ENCODE measurements around the gene AGER.
"Not testable (repeated sequence)": the region's sequence is repeated elsewhere in the genome, so short reads cannot be mapped to it uniquely, and the experiment has no call there.

Gene AGER

DNA sequence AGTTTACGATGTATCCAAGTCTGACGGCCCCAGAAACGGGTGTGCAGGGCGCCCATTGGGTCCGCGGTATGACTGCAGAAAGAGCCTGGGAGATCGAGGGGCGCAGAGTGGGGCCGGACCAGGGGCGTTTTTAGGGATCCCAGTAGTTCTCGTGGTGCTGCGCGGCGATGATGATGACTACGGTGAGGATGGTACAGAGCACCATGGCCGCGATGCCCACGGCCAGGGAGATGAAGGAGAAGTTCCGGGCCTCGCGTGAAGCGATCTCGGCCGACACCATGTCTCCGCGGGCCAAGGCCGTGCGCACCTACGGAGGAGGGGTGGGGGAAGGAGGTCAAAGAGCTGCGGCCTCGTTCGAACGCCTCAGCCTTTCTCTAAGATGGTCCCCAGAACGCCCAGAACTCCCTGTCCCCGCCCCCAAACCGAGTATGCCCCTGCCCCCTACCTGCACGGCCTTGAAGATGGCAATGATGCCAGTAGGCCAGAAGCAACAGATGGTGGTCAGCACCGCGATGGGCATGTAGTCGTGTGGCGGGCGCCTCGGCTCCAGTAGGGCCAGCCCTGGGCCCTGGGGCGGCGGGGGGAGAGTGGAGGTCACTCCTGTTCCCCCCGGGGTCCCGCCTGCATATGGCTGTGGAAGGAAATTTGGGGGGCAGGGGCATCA is 34.8 kb downstream of the AGER start:
- TF ChIP-seq, protein P1, sequence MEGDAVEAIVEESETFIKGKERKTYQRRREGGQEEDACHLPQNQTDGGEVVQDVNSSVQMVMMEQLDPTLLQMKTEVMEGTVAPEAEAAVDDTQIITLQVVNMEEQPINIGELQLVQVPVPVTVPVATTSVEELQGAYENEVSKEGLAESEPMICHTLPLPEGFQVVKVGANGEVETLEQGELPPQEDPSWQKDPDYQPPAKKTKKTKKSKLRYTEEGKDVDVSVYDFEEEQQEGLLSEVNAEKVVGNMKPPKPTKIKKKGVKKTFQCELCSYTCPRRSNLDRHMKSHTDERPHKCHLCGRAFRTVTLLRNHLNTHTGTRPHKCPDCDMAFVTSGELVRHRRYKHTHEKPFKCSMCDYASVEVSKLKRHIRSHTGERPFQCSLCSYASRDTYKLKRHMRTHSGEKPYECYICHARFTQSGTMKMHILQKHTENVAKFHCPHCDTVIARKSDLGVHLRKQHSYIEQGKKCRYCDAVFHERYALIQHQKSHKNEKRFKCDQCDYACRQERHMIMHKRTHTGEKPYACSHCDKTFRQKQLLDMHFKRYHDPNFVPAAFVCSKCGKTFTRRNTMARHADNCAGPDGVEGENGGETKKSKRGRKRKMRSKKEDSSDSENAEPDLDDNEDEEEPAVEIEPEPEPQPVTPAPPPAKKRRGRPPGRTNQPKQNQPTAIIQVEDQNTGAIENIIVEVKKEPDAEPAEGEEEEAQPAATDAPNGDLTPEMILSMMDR (IDR thresholded peaks at IDR 0.05) = no peak
- no peak overlapping the region for H3K27ac ChIP-seq
- H3K27me3 ChIP-seq = no peaks in the 10 kb centered on the region
- peaks cover 4 to 11% (median 11%) of the 10 kb centered on the region in 3 donors for H3K36me3 ChIP-seq
- no peak for DNase-seq
- H3K4me3 ChIP-seq = peak overlapping the region in 1 of 2 donors; percentile 17
- H3K9me3 ChIP-seq = no peaks in the 10 kb centered on the region
- intact Hi-C loops (cut with DNase I; ENCODE audit: low total_unique reads) = no loop called here
- peaks cover 0 to 33% (median 28%) of the 10 kb centered on the region in 4 donors for H3K4me1 ChIP-seq

DNA sequence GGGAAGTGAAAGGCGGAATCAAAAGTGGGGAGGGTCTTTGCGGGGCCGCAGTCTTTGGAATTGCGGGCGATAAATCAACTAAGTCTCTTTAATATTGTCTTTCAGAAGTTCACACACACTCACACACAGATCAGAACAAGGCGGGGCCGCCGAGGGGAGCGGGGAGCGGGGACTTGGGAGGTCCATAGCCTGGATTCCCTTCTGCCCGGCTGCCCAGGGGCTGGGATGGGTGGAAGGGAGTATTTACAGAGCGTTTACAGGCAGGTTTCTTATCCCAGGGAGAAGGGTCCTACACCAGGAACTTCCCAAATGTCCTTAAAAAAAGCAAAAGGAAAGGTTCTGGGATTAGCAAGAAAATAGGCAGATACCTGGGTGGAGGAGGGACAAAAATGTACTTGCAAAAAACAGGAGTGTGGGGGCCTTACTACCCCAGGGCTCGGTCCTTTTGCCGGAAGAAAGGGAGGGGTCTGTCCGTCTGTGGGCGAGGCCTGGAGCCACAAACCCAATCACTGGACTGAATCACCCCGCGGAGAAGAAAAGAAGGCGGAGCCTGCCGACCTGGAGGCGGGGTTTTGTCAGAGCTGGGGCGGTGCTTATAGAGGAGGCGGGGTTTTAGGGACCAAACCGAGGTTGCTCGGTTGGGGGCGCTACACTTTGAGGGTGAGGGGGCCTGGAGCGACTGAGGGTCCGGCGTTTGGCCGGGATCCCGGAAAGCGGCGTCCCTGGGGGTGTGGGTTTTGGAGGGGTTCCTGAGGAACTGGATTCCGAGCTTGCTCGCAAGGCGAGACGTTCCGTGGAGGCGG is 35.6 kb downstream of the AGER start:
- H3K4me3 ChIP-seq = peak overlapping the region in 1 of 2 donors; percentile 17
- no peak overlapping the region for H3K27ac ChIP-seq
- intact Hi-C loops (cut with DNase I; ENCODE audit: low total_unique reads) = no loop called here
- H3K36me3 ChIP-seq = peaks cover 4 to 11% (median 11%) of the 10 kb centered on the region in 3 donors
- no peaks in the 10 kb centered on the region for H3K27me3 ChIP-seq
- H3K9me3 ChIP-seq = no peaks in the 10 kb centered on the region
- TF ChIP-seq, protein P1 (IDR thresholded peaks at IDR 0.05) = no peak
- H3K4me1 ChIP-seq = peaks cover 0 to 33% (median 28%) of the 10 kb centered on the region in 4 donors
- peak in 1 of 2 donors; percentile 58 for DNase-seq

DNA sequence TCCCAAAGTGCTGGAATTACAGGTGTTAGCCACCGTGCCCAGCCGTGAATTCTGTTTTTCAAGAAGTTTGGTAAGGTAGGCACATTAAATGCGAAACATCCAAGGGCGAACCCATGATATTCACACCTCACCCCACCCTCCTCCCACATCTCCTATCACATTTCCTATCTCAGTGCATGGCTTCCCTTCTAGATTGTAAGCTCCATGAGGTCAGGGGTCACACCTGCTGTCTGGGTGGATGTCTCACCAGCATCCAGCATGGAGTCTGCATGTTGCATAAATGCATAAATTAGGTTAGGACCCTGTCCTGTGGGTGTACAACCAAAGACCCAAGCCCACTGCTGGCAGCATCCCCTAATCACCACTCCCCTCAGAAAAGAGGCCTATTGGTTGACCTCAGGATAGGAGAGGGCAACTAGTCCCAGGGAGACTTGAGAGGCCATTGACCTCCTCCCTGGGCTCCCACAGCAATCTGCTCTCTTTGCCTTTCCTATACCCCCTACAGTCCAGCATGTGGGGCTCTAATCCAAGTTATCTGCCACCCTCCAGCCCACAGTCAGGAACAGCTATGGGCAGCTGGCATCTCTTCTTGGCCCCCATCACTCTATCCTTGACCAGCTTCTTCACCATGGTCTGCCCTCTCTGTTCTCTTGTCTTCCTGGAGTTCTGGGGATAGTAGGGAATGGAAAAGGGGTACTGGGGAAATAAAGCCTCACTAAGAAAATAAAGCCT is 36.5 kb downstream of the AGER start:
- no peak overlapping the region for H3K27ac ChIP-seq
- H3K36me3 ChIP-seq = peaks cover 4 to 11% (median 11%) of the 10 kb centered on the region in 3 donors
- peaks cover 0 to 25% (median 22%) of the 10 kb centered on the region in 4 donors for H3K4me1 ChIP-seq
- H3K9me3 ChIP-seq = no peaks in the 10 kb centered on the region
- intact Hi-C loops (cut with DNase I; ENCODE audit: low total_unique reads) = no loop called here
- TF ChIP-seq, protein P1 (IDR thresholded peaks at IDR 0.05) = no peak
- H3K4me3 ChIP-seq = no peak overlapping the region
- no peak for DNase-seq
- H3K27me3 ChIP-seq = no peaks in the 10 kb centered on the region

DNA sequence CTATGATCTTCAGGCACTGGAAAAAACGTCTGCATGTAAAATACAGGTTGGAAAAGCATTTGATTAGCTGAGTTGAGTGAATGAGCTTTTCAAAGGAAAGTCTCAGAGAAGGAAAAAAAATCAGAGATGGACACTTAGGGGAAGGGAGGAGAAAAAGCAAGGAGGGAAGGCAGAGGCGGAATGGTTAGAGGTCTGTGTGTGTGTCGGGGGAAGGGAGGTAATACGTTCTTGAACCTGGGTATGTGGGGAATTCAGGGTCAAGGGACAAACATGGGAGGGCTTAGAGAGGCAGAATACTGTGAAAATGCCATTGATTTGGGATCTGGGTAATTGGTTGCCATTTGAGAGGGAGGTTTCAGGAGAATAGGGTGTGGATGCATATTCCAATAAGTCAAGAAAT is 37.4 kb downstream of the AGER start:
- intact Hi-C loops (cut with DNase I; ENCODE audit: low total_unique reads) = no loop called here
- H3K4me1 ChIP-seq = peaks cover 0 to 18% (median 16%) of the 10 kb centered on the region in 4 donors
- no peak for DNase-seq
- no peak overlapping the region for H3K27ac ChIP-seq
- H3K27me3 ChIP-seq = no peaks in the 10 kb centered on the region
- no peaks in the 10 kb centered on the region for H3K9me3 ChIP-seq
- TF ChIP-seq, protein P1 (IDR thresholded peaks at IDR 0.05) = no peak
- no peak overlapping the region for H3K4me3 ChIP-seq
- peaks cover 4 to 11% (median 11%) of the 10 kb centered on the region in 3 donors for H3K36me3 ChIP-seq

DNA sequence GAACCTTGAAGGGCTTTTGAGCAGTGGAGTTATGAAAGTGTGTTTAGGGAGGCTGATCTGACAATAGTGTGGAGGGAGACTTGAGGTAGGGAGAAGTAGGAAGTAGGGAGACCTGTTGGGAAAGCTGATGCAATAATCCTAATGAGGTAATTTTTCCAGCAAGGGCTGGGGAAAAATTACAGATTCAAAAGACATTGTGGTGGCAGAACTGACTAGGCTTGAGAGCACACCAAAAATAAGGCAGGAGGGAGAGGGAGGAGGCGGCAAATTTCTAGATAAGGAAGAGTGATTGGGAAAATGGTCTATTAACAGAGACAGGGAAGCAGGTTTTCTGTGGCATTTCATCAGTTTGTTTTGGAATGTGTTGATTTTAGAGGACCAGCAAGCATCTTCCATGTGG is 37.8 kb downstream of the AGER start:
- no peaks in the 10 kb centered on the region for H3K27me3 ChIP-seq
- H3K9me3 ChIP-seq = no peaks in the 10 kb centered on the region
- H3K27ac ChIP-seq = no peak overlapping the region
- TF ChIP-seq, protein P1 (IDR thresholded peaks at IDR 0.05) = no peak
- H3K4me3 ChIP-seq = no peak overlapping the region
- DNase-seq = no peak
- peaks cover 0 to 15% (median 15%) of the 10 kb centered on the region in 4 donors for H3K4me1 ChIP-seq
- H3K36me3 ChIP-seq = peaks cover 4 to 11% (median 11%) of the 10 kb centered on the region in 3 donors
- intact Hi-C loops (cut with DNase I; ENCODE audit: low total_unique reads) = no loop called here

DNA sequence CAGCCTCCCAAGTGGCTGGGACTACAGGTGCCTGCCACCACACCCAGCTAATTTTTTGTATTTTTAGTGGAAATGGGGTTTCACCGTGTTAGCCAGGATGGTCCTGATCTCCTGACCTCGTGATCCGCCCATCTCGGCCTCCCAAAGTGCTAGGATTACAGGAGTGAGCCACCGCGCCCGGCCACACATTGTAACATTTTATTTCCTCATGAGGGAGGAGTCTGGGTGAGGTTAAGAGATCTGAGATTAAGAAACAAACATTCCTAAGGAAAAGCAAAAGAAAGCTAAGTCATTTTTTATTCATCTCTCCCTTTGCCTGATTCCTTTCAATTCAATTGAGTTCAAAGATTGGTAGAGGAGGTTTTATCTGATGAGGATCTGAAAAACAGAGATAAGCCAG is 39.8 kb downstream of the AGER start:
- H3K27me3 ChIP-seq; DNase-seq; H3K36me3 ChIP-seq; H3K4me3 ChIP-seq; intact Hi-C loops (cut with DNase I; ENCODE audit: low total_unique reads); H3K27ac ChIP-seq; H3K4me1 ChIP-seq; H3K9me3 ChIP-seq: not testable (repeated sequence)
